ENCODE results near the gene KIF2A.

KIF2A gene

DNA sequence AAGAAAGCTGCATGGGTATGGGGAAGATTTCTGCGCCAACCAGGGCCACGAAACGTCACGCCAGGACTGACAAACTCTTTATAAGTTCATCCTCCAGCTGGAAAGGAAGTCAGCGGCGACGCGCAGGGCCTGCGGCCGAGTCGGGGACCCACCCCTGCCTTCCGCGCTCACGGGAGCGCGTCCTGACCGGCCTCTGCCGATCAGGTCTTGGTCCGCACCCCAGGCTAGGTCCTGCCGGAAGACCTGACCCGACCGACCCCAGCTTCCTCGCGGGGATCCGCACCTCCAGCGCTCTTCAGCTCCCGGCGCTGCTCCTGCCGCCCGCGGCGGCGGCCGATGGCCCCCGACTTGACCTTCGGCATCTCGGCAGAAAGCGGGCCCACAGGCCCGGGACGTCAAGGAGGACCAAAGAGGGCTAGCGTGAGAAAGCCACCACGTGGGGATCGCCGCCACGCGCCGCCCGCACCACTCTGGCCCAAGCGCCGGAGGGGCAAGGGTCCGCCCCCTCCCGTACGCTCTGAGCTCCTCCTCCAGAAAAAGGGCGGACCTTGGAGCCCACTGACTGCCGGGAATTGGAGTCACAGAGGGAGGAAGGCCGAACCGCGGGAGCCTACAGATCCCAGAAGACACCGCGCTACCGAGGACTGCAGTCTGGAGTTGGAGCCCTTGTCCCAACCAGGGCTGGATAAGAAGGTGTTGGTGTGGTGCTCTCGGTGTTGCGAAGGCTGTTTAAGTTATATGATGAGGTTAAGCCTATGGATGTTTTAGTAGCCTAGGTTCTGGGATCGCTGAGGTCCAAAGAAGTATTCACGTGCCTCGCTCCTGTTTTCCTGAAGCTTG, 97.6 kb downstream of the KIF2A start, which contains the start of gene DIMT1 (continued):
- TF ChIP-seq ZNF677 (tag by site-specific recombination; IDR thresholded peaks at IDR 0.05) (no peak), ZNF341 (tag by site-specific recombination; IDR thresholded peaks at IDR 0.05; ENCODE audit: low read depth) (no peak), ZNF571 (tag by site-specific recombination; IDR thresholded peaks at IDR 0.05) (no peak), ZNF221 (tag by site-specific recombination; IDR thresholded peaks at IDR 0.05; ENCODE audit: borderline replicate concordance) (no peak), KLF8 (tag by site-specific recombination; IDR thresholded peaks at IDR 0.05) (peak; percentile 62), MEIS1 (CRISPR knock-in tag; IDR thresholded peaks at IDR 0.05; ENCODE audit: borderline replicate concordance) (no peak), BCL11A (tag by site-specific recombination; IDR thresholded peaks at IDR 0.05; ENCODE audit: low read depth) (0 out of 2 replicates have a peak, but pooled peaks have one; percentile 19), ZNF214 (tag by site-specific recombination; IDR thresholded peaks at IDR 0.05; ENCODE audit: borderline replicate concordance) (no peak), ZNF623 (tag by site-specific recombination; IDR thresholded peaks at IDR 0.05) (no peak), REPIN1 (tag by site-specific recombination; IDR thresholded peaks at IDR 0.05; ENCODE audit: low read depth) (no peak), ZNF549 (tag by site-specific recombination; IDR thresholded peaks at IDR 0.05) (no peak), ZNF555 (tag by site-specific recombination; conservative IDR thresholded peaks at IDR 0.05) (no peak), ZNF701 (tag by site-specific recombination; IDR thresholded peaks at IDR 0.05) (no peak), ZNF391 (tag by site-specific recombination; IDR thresholded peaks at IDR 0.05; ENCODE audit: borderline replicate concordance, low read depth) (peak; percentile 51; the same call in 1 of the 2 replicates), ZNF10 (tag by site-specific recombination; IDR thresholded peaks at IDR 0.05) (no peak), ZNF324 (tag by site-specific recombination; IDR thresholded peaks at IDR 0.05) (0 out of 2 replicates have a peak, but pooled peaks have one; percentile 58), ZNF530 (tag by site-specific recombination; IDR thresholded peaks at IDR 0.05; ENCODE audit: low read depth) (no peak), EGR2 (tag by site-specific recombination; IDR thresholded peaks at IDR 0.05; ENCODE audit: low read depth) (peak; percentile 63), ZNF664 (tag by site-specific recombination; IDR thresholded peaks at IDR 0.05) (no peak), ZNF544 (tag by site-specific recombination; IDR thresholded peaks at IDR 0.05) (no peak)
- TF ChIP-seq, protein P1, sequence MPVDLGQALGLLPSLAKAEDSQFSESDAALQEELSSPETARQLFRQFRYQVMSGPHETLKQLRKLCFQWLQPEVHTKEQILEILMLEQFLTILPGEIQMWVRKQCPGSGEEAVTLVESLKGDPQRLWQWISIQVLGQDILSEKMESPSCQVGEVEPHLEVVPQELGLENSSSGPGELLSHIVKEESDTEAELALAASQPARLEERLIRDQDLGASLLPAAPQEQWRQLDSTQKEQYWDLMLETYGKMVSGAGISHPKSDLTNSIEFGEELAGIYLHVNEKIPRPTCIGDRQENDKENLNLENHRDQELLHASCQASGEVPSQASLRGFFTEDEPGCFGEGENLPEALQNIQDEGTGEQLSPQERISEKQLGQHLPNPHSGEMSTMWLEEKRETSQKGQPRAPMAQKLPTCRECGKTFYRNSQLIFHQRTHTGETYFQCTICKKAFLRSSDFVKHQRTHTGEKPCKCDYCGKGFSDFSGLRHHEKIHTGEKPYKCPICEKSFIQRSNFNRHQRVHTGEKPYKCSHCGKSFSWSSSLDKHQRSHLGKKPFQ (tag by site-specific recombination; IDR thresholded peaks at IDR 0.05), result no peak
- TF ChIP-seq, protein P2, sequence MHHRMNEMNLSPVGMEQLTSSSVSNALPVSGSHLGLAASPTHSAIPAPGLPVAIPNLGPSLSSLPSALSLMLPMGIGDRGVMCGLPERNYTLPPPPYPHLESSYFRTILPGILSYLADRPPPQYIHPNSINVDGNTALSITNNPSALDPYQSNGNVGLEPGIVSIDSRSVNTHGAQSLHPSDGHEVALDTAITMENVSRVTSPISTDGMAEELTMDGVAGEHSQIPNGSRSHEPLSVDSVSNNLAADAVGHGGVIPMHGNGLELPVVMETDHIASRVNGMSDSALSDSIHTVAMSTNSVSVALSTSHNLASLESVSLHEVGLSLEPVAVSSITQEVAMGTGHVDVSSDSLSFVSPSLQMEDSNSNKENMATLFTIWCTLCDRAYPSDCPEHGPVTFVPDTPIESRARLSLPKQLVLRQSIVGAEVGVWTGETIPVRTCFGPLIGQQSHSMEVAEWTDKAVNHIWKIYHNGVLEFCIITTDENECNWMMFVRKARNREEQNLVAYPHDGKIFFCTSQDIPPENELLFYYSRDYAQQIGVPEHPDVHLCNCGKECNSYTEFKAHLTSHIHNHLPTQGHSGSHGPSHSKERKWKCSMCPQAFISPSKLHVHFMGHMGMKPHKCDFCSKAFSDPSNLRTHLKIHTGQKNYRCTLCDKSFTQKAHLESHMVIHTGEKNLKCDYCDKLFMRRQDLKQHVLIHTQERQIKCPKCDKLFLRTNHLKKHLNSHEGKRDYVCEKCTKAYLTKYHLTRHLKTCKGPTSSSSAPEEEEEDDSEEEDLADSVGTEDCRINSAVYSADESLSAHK (tag by site-specific recombination; IDR thresholded peaks at IDR 0.05), result no peak
- TF ChIP-seq, protein P3, sequence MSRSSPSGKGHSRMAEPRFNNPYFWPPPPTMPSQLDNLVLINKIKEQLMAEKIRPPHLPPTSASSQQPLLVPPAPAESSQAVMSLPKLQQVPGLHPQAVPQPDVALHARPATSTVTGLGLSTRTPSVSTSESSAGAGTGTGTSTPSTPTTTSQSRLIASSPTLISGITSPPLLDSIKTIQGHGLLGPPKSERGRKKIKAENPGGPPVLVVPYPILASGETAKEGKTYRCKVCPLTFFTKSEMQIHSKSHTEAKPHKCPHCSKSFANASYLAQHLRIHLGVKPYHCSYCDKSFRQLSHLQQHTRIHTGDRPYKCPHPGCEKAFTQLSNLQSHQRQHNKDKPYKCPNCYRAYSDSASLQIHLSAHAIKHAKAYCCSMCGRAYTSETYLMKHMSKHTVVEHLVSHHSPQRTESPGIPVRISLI (tag by site-specific recombination; IDR thresholded peaks at IDR 0.05), result no peak
- TF ChIP-seq, protein P4, sequence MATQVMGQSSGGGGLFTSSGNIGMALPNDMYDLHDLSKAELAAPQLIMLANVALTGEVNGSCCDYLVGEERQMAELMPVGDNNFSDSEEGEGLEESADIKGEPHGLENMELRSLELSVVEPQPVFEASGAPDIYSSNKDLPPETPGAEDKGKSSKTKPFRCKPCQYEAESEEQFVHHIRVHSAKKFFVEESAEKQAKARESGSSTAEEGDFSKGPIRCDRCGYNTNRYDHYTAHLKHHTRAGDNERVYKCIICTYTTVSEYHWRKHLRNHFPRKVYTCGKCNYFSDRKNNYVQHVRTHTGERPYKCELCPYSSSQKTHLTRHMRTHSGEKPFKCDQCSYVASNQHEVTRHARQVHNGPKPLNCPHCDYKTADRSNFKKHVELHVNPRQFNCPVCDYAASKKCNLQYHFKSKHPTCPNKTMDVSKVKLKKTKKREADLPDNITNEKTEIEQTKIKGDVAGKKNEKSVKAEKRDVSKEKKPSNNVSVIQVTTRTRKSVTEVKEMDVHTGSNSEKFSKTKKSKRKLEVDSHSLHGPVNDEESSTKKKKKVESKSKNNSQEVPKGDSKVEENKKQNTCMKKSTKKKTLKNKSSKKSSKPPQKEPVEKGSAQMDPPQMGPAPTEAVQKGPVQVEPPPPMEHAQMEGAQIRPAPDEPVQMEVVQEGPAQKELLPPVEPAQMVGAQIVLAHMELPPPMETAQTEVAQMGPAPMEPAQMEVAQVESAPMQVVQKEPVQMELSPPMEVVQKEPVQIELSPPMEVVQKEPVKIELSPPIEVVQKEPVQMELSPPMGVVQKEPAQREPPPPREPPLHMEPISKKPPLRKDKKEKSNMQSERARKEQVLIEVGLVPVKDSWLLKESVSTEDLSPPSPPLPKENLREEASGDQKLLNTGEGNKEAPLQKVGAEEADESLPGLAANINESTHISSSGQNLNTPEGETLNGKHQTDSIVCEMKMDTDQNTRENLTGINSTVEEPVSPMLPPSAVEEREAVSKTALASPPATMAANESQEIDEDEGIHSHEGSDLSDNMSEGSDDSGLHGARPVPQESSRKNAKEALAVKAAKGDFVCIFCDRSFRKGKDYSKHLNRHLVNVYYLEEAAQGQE (tag by site-specific recombination; IDR thresholded peaks at IDR 0.05), result peak; percentile 46; the same call in 1 of the 2 replicates
- TF ChIP-seq, protein P5, sequence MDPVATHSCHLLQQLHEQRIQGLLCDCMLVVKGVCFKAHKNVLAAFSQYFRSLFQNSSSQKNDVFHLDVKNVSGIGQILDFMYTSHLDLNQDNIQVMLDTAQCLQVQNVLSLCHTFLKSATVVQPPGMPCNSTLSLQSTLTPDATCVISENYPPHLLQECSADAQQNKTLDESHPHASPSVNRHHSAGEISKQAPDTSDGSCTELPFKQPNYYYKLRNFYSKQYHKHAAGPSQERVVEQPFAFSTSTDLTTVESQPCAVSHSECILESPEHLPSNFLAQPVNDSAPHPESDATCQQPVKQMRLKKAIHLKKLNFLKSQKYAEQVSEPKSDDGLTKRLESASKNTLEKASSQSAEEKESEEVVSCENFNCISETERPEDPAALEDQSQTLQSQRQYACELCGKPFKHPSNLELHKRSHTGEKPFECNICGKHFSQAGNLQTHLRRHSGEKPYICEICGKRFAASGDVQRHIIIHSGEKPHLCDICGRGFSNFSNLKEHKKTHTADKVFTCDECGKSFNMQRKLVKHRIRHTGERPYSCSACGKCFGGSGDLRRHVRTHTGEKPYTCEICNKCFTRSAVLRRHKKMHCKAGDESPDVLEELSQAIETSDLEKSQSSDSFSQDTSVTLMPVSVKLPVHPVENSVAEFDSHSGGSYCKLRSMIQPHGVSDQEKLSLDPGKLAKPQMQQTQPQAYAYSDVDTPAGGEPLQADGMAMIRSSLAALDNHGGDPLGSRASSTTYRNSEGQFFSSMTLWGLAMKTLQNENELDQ (tag by site-specific recombination; IDR thresholded peaks at IDR 0.05; ENCODE audit: low read depth), result no peak
- TF ChIP-seq, protein P6, sequence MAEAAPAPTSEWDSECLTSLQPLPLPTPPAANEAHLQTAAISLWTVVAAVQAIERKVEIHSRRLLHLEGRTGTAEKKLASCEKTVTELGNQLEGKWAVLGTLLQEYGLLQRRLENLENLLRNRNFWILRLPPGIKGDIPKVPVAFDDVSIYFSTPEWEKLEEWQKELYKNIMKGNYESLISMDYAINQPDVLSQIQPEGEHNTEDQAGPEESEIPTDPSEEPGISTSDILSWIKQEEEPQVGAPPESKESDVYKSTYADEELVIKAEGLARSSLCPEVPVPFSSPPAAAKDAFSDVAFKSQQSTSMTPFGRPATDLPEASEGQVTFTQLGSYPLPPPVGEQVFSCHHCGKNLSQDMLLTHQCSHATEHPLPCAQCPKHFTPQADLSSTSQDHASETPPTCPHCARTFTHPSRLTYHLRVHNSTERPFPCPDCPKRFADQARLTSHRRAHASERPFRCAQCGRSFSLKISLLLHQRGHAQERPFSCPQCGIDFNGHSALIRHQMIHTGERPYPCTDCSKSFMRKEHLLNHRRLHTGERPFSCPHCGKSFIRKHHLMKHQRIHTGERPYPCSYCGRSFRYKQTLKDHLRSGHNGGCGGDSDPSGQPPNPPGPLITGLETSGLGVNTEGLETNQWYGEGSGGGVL (tag by site-specific recombination; IDR thresholded peaks at IDR 0.05), result no peak
